ENCODE data around the gene MYH10.

The MYH10 gene

DNA sequence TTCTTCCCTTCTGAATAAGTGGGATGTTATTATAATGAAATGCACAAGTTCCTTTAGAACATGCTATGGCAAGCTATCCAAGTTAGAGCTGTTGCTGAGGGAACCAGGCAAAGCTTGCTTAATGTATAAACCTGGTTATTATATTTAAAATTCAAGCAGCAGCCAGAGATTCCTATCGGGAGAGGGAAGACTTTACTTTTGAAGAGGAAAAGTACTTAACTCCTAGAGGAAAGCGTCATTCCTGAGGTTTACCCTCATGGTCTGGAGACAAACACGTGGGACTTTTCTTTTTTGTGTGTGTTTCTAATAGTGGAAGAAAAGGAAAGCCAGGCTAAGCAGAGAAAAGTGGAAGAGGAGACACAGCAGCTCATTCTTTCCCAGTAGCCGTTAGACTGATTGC is 39.9 kb upstream of the MYH10 start:
- DNase-seq (ENCODE audit: low spot score) = no peak
- in situ Hi-C loops (cut with MboI; ENCODE audit: low sequenced_read_pairs, unreplicated experiment) = no loop called here
- TF ChIP-seq, protein P1, sequence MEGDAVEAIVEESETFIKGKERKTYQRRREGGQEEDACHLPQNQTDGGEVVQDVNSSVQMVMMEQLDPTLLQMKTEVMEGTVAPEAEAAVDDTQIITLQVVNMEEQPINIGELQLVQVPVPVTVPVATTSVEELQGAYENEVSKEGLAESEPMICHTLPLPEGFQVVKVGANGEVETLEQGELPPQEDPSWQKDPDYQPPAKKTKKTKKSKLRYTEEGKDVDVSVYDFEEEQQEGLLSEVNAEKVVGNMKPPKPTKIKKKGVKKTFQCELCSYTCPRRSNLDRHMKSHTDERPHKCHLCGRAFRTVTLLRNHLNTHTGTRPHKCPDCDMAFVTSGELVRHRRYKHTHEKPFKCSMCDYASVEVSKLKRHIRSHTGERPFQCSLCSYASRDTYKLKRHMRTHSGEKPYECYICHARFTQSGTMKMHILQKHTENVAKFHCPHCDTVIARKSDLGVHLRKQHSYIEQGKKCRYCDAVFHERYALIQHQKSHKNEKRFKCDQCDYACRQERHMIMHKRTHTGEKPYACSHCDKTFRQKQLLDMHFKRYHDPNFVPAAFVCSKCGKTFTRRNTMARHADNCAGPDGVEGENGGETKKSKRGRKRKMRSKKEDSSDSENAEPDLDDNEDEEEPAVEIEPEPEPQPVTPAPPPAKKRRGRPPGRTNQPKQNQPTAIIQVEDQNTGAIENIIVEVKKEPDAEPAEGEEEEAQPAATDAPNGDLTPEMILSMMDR (IDR thresholded peaks at IDR 0.05; ENCODE audit: borderline replicate concordance, control extremely low read depth, extremely low read depth, insufficient read depth, missing control alignments) = no peak

GRCh38 chr17:8668176-8668740 is 37.7 kb upstream of the MYH10 start:
- DNase-seq (ENCODE audit: low spot score) = no peak
- in situ Hi-C loops (cut with MboI; ENCODE audit: low sequenced_read_pairs, unreplicated experiment) = no loop called here
- TF ChIP-seq, protein P1 (IDR thresholded peaks at IDR 0.05; ENCODE audit: borderline replicate concordance, control extremely low read depth, extremely low read depth, insufficient read depth, missing control alignments) = no peak

DNA sequence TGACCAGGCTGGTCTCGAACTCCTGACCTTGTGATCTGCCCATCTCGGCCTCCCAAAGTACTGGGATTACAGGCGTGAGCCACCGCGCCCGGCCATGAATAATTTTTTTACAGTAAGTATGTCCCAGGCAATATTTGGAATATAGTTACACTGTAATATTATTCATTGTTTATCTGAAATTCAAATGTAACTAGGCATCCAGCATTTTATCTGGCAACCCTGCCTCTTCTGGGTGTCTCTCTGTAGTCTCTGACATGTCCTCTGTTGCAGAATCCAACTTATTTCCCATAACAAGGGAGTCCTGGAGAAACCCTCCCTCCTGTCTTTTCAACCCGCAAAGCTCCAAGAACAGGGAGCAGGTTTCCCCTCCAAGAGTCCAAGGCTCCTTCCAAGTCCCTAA is 36.9 kb upstream of the MYH10 start:
- TF ChIP-seq, protein P1 (IDR thresholded peaks at IDR 0.05; ENCODE audit: borderline replicate concordance, control extremely low read depth, extremely low read depth, insufficient read depth, missing control alignments) = no peak
- no peak for DNase-seq (ENCODE audit: low spot score)
- in situ Hi-C loops (cut with MboI; ENCODE audit: low sequenced_read_pairs, unreplicated experiment) = no loop called here

- TF ChIP-seq, protein P1 (IDR thresholded peaks at IDR 0.05; ENCODE audit: borderline replicate concordance, control extremely low read depth, extremely low read depth, insufficient read depth, missing control alignments) = no peak
- in situ Hi-C loops (cut with MboI; ENCODE audit: low sequenced_read_pairs, unreplicated experiment) = no loop called here
- no peak for DNase-seq (ENCODE audit: low spot score)
Observed at GRCh38 chr17:8665684-8666083, 35.2 kb upstream of the MYH10 start.

DNA sequence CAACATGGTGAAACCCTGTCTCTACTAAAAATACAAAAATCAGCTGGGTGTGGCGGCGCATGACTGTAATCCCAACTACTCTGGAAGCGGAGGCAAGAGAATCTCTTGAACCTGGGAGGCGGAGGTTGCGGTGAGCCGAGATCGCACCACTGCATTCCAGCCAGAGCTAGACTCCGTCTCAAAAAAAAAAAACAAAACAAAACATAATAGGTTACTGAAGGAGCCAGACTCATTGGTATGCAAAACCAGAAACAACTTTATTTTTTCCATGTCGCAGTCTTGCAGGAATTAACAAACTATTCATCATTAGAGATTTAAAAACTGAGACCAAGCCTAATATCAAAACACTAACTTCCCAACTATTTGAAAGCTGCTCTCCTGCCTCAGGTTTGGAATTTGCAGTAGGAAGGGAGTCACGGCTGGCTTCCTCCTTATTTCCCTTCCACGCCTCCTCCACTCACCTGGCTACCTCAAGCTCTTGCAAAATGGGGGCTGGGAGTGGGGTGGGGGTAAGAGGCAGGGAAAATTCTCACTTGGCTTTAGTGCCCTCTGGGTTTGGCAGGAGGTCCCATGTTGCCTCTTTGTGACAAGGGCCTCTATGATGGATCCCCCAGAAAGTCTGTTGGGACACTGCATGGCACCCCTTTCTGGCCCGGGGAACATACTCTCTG is 34.1 kb upstream of the MYH10 start:
- TF ChIP-seq, protein P1 (IDR thresholded peaks at IDR 0.05; ENCODE audit: borderline replicate concordance, control extremely low read depth, extremely low read depth, insufficient read depth, missing control alignments) = no peak
- in situ Hi-C loops (cut with MboI; ENCODE audit: low sequenced_read_pairs, unreplicated experiment) = no loop called here
- no peak for DNase-seq (ENCODE audit: low spot score)

DNA sequence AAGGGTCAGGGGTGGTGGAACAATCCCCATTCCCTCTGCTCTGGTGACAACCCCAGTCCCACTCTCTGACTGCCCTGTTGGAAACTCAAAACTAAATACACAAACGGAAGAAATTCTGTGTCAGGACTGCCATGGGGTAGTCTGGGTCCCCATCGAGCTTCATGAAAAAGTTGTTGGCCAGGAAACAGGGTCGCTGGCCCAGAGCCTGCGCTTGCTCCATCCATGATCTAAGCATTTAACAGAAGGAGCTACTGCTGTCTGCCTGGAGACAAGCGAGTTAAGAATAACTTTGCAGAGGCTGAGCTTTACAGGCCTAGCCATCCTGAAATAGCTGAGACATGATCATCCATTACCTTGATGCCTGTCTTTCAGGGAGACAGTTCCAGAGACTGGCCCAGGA is 32.4 kb upstream of the MYH10 start:
- TF ChIP-seq, protein P1 (IDR thresholded peaks at IDR 0.05; ENCODE audit: borderline replicate concordance, control extremely low read depth, extremely low read depth, insufficient read depth, missing control alignments) = no peak
- in situ Hi-C loops (cut with MboI; ENCODE audit: low sequenced_read_pairs, unreplicated experiment) = no loop called here
- DNase-seq (ENCODE audit: low spot score) = no peak

All from GM13976 (cell line).